ENCODE measurements around the gene SLC10A7.

GRCh38 chr4:146462251-146462650, 59.5 kb downstream of the SLC10A7 start:
- TF ChIP-seq CTCF (conservative IDR thresholded peaks at IDR 0.05; ENCODE audit: low read depth, low read length) (no peak), USF2 (IDR thresholded peaks at IDR 0.05; ENCODE audit: low read depth, low read length) (no peak), MXI1 (IDR thresholded peaks at IDR 0.05; ENCODE audit: borderline replicate concordance, low read depth, low read length) (no peak), POLR2A (IDR thresholded peaks at IDR 0.05; ENCODE audit: low read depth, low read length) (no peak), SMC3 (IDR thresholded peaks at IDR 0.05; ENCODE audit: low read depth, low read length) (no peak), CEBPB (IDR thresholded peaks at IDR 0.05; ENCODE audit: low read depth, low read length) (no peak), MAZ (IDR thresholded peaks at IDR 0.05; ENCODE audit: borderline replicate concordance, low read depth, low read length) (no peak), FOS (IDR thresholded peaks at IDR 0.05; ENCODE audit: low read depth, low read length) (no peak), CHD1 (IDR thresholded peaks at IDR 0.05; ENCODE audit: low read depth, low read length) (no peak), RAD21 (IDR thresholded peaks at IDR 0.05; ENCODE audit: low read length) (no peak), RCOR1 (IDR thresholded peaks at IDR 0.05; ENCODE audit: insufficient replicate concordance, low read length) (no peak)
